Thyroid gland (tissue), 4 donors: ENCODE results near the gene TGFB1. TPM values are rescaled to one million over a fixed set of nuclear protein-coding genes. Genes with fewer than 3 reads are reported as not detected.

ENCODE experiments used
- DNase-seq, 2 donors: peaks; one replicate each; pipeline ENCODE4 v3.0.0-alpha.2; 2019
- H3K27ac ChIP-seq, 3 donors: fragments of 200-600 bp; sonication (generic); 1 replicate in 2 of 3; 2 replicates in 1 of 3; pipeline ENCODE4 v1.5.1; 2016 to 2019; ENCODE audit warnings: mild to moderate bottlenecking in 1 of 3, moderate library complexity in 1 of 3
- H3K27me3 ChIP-seq: fragments of 200-600 bp; sonication (generic); one replicate; pipeline ENCODE4 v1.5.1; 2019
- H3K36me3 ChIP-seq, 2 donors: fragments of 200-600 bp; sonication (generic); one replicate each; pipeline ENCODE4 v1.5.1; 2016 to 2019
- H3K4me1 ChIP-seq, 2 donors: fragments of 200-600 bp; sonication (generic); one replicate each; pipeline ENCODE4 v1.5.1; 2017 to 2019
- H3K4me3 ChIP-seq, 3 donors: fragments of 200-600 bp; sonication (generic); replicated peaks in 1 of 3; 1 replicate in 2 of 3; 2 replicates in 1 of 3; pipeline ENCODE4 v1.5.1; 2016; ENCODE audit warnings: mild to moderate bottlenecking in 1 of 3
- H3K9me3 ChIP-seq: fragments of 200-600 bp; sonication (generic); one replicate; pipeline ENCODE4 v1.5.1; 2017
- CTCF ChIP-seq, 6 experiments: fragments of 200-600 bp in 3 of 6; fragments of 450-650 bp in 3 of 6; sonication (generic) in 3 of 6; IDR thresholded peaks; one replicate each; pipeline ENCODE4 v1.5.1; 2016 to 2019; ENCODE audit warnings: antibody characterized with exemption in 6 of 6, mild to moderate bottlenecking in 2 of 6, inconsistent platforms in 1 of 6, moderate library complexity in 1 of 6
- POLR2A ChIP-seq, 2 donors: fragments of 450-650 bp; IDR thresholded peaks; one replicate each; pipeline ENCODE4 v1.6.1; 2017; ENCODE audit warnings: antibody characterized with exemption in 2 of 2, mild to moderate bottlenecking in 2 of 2, moderate library complexity in 1 of 2
- WGBS, 2 donors: methylation state at CpG; one replicate each; pipeline ENCODE4 v1.1.5; 2017; 5-methylcytosine and 5-hydroxymethylcytosine counted together
- intact Hi-C: fragments of 100-400 bp; cut with DNase I; formaldehyde crosslinking; loops from one replicate; pipeline ENCODE4 v1.15.1; 2023
- total RNA-seq, 4 donors: library from RNA; depleted of rRNA; stranded (reverse); fragments of >200 nt; gene quantifications; one replicate each; pipeline ENCODE4 v1.2.3, GENCODE V29; 2016

The TGFB1 gene
- total RNA-seq = 10 to 100 TPM in 3 of 4 donors, 1 to 10 TPM in 1; 9.6 to 13.7 (median 11.0) TPM

- Histone ChIP-seq H3K9me3 (no peaks in the 10 kb centered on the region), H3K36me3 (no peaks in the 10 kb centered on the region), H3K27ac (peak within 1 kb of the TSS; percentile 66 to 78 (median 70)), H3K4me3 (peak within 1 kb of the TSS; percentile 20 to 45 (median 33)), H3K27me3 (peaks cover 3% of the 10 kb centered on the region), H3K4me1 (peaks cover 18 to 21% of the 10 kb centered on the region in 2 donors)
- intact Hi-C loops = loop anchor here (5.0 kb wide), 1 partner anchor 41 kb away; the partner anchor contains the start of gene CCDC97
- DNase-seq = peak; percentile 70
- 1 to 3% methylated on average over 38 of the region's 78 CpGs for WGBS, 2 donors
- peak; percentile 53 to 84 (median 68) for TF ChIP-seq CTCF (IDR thresholded peaks at IDR 0.05)
- peak in 1 of 2 donors; percentile 21 for TF ChIP-seq POLR2A (IDR thresholded peaks at IDR 0.05)
Observed at GRCh38 chr19:41353466-41354342, at the start of gene TGFB1. Gene TGFB1, minus strand, starts transcription at chr19:41353922. Its CDS starts 878 bp downstream, at chr19:41353044.

- no peak overlapping the region for H3K4me3 ChIP-seq
- no peak overlapping the region for H3K27ac ChIP-seq
- DNase-seq = no peak
- no peaks in the 10 kb centered on the region for H3K27me3 ChIP-seq
- H3K4me1 ChIP-seq = peaks cover 23 to 54% of the 10 kb centered on the region in 2 donors
- intact Hi-C loops = no loop called here
- 80 to 82% methylated on average over 3 of the region's 3 CpGs for WGBS, 2 donors
- H3K36me3 ChIP-seq = no peaks in the 10 kb centered on the region
- TF ChIP-seq POLR2A (IDR thresholded peaks at IDR 0.05) = no peak
- no peak for TF ChIP-seq CTCF (IDR thresholded peaks at IDR 0.05)
- no peaks in the 10 kb centered on the region for H3K9me3 ChIP-seq
Observed at GRCh38 chr19:41402010-41402409, 48.3 kb upstream of the TGFB1 start.

GRCh38 chr19:41401483-41401882, 47.8 kb upstream of the TGFB1 start:
- Histone ChIP-seq H3K36me3 (no peaks in the 10 kb centered on the region), H3K27ac (no peak overlapping the region), H3K27me3 (no peaks in the 10 kb centered on the region), H3K4me1 (peaks cover 26 to 52% of the 10 kb centered on the region in 2 donors), H3K4me3 (no peak overlapping the region), H3K9me3 (no peaks in the 10 kb centered on the region)
- 69 to 74% methylated on average over 4 of the region's 4 CpGs for WGBS, 2 donors
- DNase-seq = no peak
- TF ChIP-seq POLR2A (IDR thresholded peaks at IDR 0.05) (no peak), CTCF (IDR thresholded peaks at IDR 0.05) (no peak)
- intact Hi-C loops = no loop called here

GRCh38 chr19:41399525-41399924, 45.8 kb upstream of the TGFB1 start:
- no peaks in the 10 kb centered on the region for H3K36me3 ChIP-seq
- no peaks in the 10 kb centered on the region for H3K9me3 ChIP-seq
- no peaks in the 10 kb centered on the region for H3K27me3 ChIP-seq
- WGBS, 2 donors = 91 to 93% methylated on average over 2 of the region's 2 CpGs
- no peak overlapping the region for H3K4me3 ChIP-seq
- no peak for DNase-seq
- H3K4me1 ChIP-seq = peaks cover 27 to 38% of the 10 kb centered on the region in 2 donors
- H3K27ac ChIP-seq = no peak overlapping the region
- intact Hi-C loops = no loop called here
- TF ChIP-seq POLR2A (IDR thresholded peaks at IDR 0.05) (no peak), CTCF (IDR thresholded peaks at IDR 0.05) (no peak)

GRCh38 chr19:41399091-41399490, 45.4 kb upstream of the TGFB1 start:
- Histone ChIP-seq H3K27me3 (no peaks in the 10 kb centered on the region), H3K9me3 (no peaks in the 10 kb centered on the region), H3K27ac (no peak overlapping the region), H3K36me3 (no peaks in the 10 kb centered on the region), H3K4me3 (no peak overlapping the region), H3K4me1 (peaks cover 27 to 33% of the 10 kb centered on the region in 2 donors)
- intact Hi-C loops = no loop called here
- no peak for DNase-seq
- WGBS, 2 donors = 83 to 84% methylated on average over 3 of the region's 3 CpGs
- TF ChIP-seq CTCF (IDR thresholded peaks at IDR 0.05) = no peak
- TF ChIP-seq POLR2A (IDR thresholded peaks at IDR 0.05) = no peak
